NCI-H524 treated with DMSO at 0.1 percent for 48 hours (cell line): ENCODE measurements around the gene UNC45A.
"Not testable (repeated sequence)": the region's sequence is repeated elsewhere in the genome, so short reads cannot be mapped to it uniquely, and the experiment has no call there.

ENCODE experiments used
- DNase-seq: peaks from one replicate; lab custom pipeline; 2025; lab: John Stamatoyannopoulos, UW

The UNC45A gene

GRCh38 chr15:90934949-90935751, at the start of gene UNC45A:
UNC45A (plus strand) TSS chr15:90935285; CDS start chr15:90935325, 40 bp downstream.
- peak; percentile 49 for DNase-seq

- DNase-seq = peak; percentile 37
These were observed 49.4 kb upstream of the UNC45A start for GRCh38 chr15:90885432-90886290.

GRCh38 chr15:90886291-90886614, 48.8 kb upstream of the UNC45A start:
- DNase-seq = no peak

GRCh38 chr15:90887037-90887481, 48.0 kb upstream of the UNC45A start:
- DNase-seq = no peak

- no peak for DNase-seq
These were observed 45.8 kb upstream of the UNC45A start for GRCh38 chr15:90889313-90889730.

- no peak for DNase-seq
These were observed 45.2 kb upstream of the UNC45A start for GRCh38 chr15:90889736-90890456.

GRCh38 chr15:90890839-90891238, 44.2 kb upstream of the UNC45A start:
- no peak for DNase-seq

GRCh38 chr15:90891346-90891949, 43.6 kb upstream of the UNC45A start:
- DNase-seq = no peak

- DNase-seq = no peak
These were observed 43.1 kb upstream of the UNC45A start for GRCh38 chr15:90892023-90892422.

GRCh38 chr15:90892498-90893174, 42.4 kb upstream of the UNC45A start:
- no peak for DNase-seq

GRCh38 chr15:90893175-90894090, 41.7 kb upstream of the UNC45A start:
- no peak for DNase-seq

- peak; percentile 90 for DNase-seq
These were observed 39.4 kb upstream of the UNC45A start for GRCh38 chr15:90895571-90896117.

- not testable (repeated sequence) for DNase-seq
These were observed 37.9 kb upstream of the UNC45A start for GRCh38 chr15:90897131-90897655.

- no peak for DNase-seq
These were observed 33.7 kb upstream of the UNC45A start for GRCh38 chr15:90901175-90902039.

- DNase-seq = peak; percentile 46
These were observed 32.8 kb upstream of the UNC45A start for GRCh38 chr15:90902040-90902839.

- DNase-seq = no peak
These were observed 32.0 kb upstream of the UNC45A start, which contains the start of gene MAN2A2 for GRCh38 chr15:90902840-90903732. MAN2A2 (plus strand) TSS chr15:90903302; CDS start chr15:90904208, 906 bp downstream.
